Pancreas (tissue), 10 donors: ENCODE results near the gene DMKN. TPM values are rescaled to one million over a fixed set of nuclear protein-coding genes. Genes with fewer than 3 reads are reported as not detected.

Source experiments
- ATAC-seq, 4 donors: fragments of 200-7000 bp; cut with Tn5 transposase; one replicate each; pipeline versions ENCODE4 v1.8.0 to v1.9.1; 2020; ENCODE audit warnings: mild to moderate bottlenecking in 4 of 4, moderate library complexity in 4 of 4
- DNase-seq, 6 donors: peaks; one replicate each; pipeline ENCODE4 v3.0.0-alpha.2; 2020
- FAIRE-seq: peaks from 2 replicates; lab custom pipeline; 2012; peaks lifted over from hg19 to GRCh38; lab: Jason Lieb, UNC
- H3K27ac ChIP-seq, 4 donors: fragments of 200-600 bp; sonication (generic); 1 replicate in 3 of 4; 2 replicates in 1 of 4; pipeline versions ENCODE4 v1.5.0 to v1.8.0; 2020
- H3K27me3 ChIP-seq, 4 donors: fragments of 200-600 bp; one replicate each; pipeline ENCODE4 v1.8.0; 2021
- H3K36me3 ChIP-seq, 3 donors: fragments of 200-600 bp; sonication (generic) in 1 of 3; one replicate each; pipeline versions ENCODE4 v1.5.0 to v1.8.0; 2020 to 2021
- H3K4me1 ChIP-seq, 3 donors: fragments of 200-600 bp; one replicate each; pipeline ENCODE4 v1.8.0; 2021
- H3K4me3 ChIP-seq, 4 donors: fragments of 200-600 bp; sonication (generic) in 2 of 4; one replicate each; pipeline versions ENCODE4 v1.5.0 to v1.8.0; 2020 to 2021
- H3K9me3 ChIP-seq, 4 donors: fragments of 200-600 bp; one replicate each; pipeline ENCODE4 v1.8.0; 2021
- CTCF ChIP-seq, 4 donors: fragments of 200-600 bp; sonication (generic) in 3 of 4; IDR thresholded peaks; one replicate each; pipeline versions ENCODE4 v1.5.0 to v1.8.0; 2021; ENCODE audit warnings: antibody characterized with exemption in 4 of 4
- WGBS, 2 donors: extraction: QIAGEN DNeasy Blood & Tissue Kit; methylation state at CpG; one replicate each; pipeline ENCODE4 v1.1.7; 2013; 5-methylcytosine and 5-hydroxymethylcytosine counted together
- intact Hi-C, 3 donors: fragments of 100-400 bp; cut with DNase I; formaldehyde crosslinking; loops; one replicate each; pipeline versions ENCODE4 v1.11.1 to v1.14.2; 2022
- polyA plus RNA-seq, 2 donors: library from polyadenylated mRNA; stranded (reverse); fragments of 200-250 nt; gene quantifications; one replicate each; pipeline ENCODE4 v1.2.3, GENCODE V29; 2013
- total RNA-seq, 6 donors: library from RNA; stranded (reverse); fragmentation: NEBNext Ultra II Directional in 4 of 6; extraction: Animal tissue kit (Norgen Biotek cat#: 25700) in 4 of 6; gene quantifications; one replicate each; pipeline versions ENCODE4 v1.2.1 to v1.2.4, GENCODE V29; 2021 to 2023
- donor health status: healthy with polysubstance abuse.
- donor health status: DM: no; HTN: no; CAD: no; lungs with moderate emphysema.
- donor health status: DM: no; HTN: no; CAD: no.
- donor health status: control.
- donor health status: control.
- donor health status: Bipolar disorder and iron deficiency.
- donor health status: DM: yes; HTN: yes; CAD: no.
- donor health status: DM: no; HTN: no; CAD: no.
- donor health status: DM: no; HTN: no; CAD: no.
- donor health status: DM: yes; HTN: yes; CAD: no.

DMKN gene
- total and polyA plus RNA-seq, 8 donors = 48.5 to 197 (median 62.4) TPM

GRCh38 chr19:35524181-35524837, 10.9 kb upstream of the DMKN start:
- FAIRE-seq (no peak), DNase-seq (no peak), ATAC-seq (no peak)
- no peaks in the 10 kb centered on the region for H3K9me3 ChIP-seq
- TF ChIP-seq CTCF (IDR thresholded peaks at IDR 0.05) = no peak
- 35 to 36% methylated on average over 11 of the region's 11 CpGs for WGBS, 2 donors
- no peak overlapping the region for H3K27ac ChIP-seq
- no peak overlapping the region for H3K4me3 ChIP-seq
- no peaks in the 10 kb centered on the region for H3K27me3 ChIP-seq
- H3K36me3 ChIP-seq = no peaks in the 10 kb centered on the region
- no peaks in the 10 kb centered on the region for H3K4me1 ChIP-seq
- intact Hi-C loops = no loop called here

DNA sequence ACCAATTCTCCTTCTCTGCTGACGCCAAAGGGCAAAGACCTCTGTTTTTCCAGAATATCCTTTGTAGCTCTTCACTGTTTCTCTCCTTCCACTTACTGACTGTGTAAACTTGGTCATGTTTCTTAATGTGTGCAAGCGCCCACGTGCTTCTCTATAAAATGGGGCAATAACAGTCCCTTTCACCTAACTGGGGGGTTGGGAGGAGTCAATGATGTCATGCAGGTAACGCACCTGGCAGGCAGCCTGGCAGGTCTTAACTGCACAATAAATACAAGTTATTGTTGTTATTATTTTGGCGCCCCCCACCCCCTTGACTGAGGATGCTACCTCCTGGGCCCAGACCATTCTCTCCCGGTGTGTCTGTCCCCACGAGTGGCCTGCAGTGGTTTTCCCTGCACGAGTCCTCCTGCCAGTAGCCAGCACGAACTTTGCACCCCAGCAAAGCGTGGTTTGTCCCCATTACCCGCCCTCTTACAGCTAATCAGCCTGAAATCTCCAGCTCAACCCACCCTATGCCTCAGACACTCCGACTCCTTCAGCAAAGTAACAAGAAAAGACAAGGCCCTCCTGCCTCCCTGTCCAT, 9.4 kb upstream of the DMKN start:
- Histone ChIP-seq H3K4me1 (no peaks in the 10 kb centered on the region), H3K27me3 (no peaks in the 10 kb centered on the region), H3K4me3 (no peak overlapping the region), H3K36me3 (no peaks in the 10 kb centered on the region), H3K9me3 (no peaks in the 10 kb centered on the region), H3K27ac (no peak overlapping the region)
- 72 to 76% methylated on average over 12 of the region's 12 CpGs for WGBS, 2 donors
- intact Hi-C loops = no loop called here
- no peak for FAIRE-seq
- TF ChIP-seq CTCF (IDR thresholded peaks at IDR 0.05) = no peak
- no peak for ATAC-seq
- no peak for DNase-seq

DNA sequence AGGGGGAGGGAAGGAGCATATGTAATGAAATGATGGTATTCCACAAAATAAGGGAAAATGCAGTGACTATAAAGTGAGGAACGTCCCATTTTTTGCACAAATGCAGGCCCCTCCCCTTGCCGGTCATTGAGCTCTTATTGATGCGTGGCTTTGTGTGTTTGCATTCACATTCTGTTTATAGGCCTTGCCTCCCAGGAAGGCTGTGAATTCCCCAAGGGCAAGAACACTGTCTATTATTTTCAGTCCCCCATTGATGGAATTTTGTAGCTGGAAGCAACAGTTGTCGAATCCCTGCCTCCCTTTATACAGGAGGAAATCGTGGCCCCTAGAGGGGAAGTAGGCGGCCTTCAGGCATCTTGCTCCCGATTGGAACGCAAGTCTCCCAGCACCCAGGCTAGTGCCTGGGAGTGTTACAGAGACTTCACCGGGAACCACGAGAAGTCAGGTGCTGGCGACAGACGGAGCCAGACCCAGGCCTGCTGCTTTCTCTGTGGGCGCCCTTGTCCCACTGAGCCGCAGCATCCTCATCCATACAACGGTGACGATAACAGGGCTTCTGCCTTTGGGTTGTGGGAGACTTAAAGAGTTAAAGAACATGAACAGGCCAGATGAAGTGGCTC, 7.8 kb upstream of the DMKN start:
- intact Hi-C loops = no loop called here
- 66 to 70% methylated on average over 16 of the region's 16 CpGs for WGBS, 2 donors
- H3K4me1 ChIP-seq = no peaks in the 10 kb centered on the region
- no peaks in the 10 kb centered on the region for H3K27me3 ChIP-seq
- H3K27ac ChIP-seq = no peak overlapping the region
- H3K9me3 ChIP-seq = no peaks in the 10 kb centered on the region
- ATAC-seq (no peak), DNase-seq (no peak), FAIRE-seq (no peak)
- H3K4me3 ChIP-seq = no peak overlapping the region
- TF ChIP-seq CTCF (IDR thresholded peaks at IDR 0.05) = no peak
- no peaks in the 10 kb centered on the region for H3K36me3 ChIP-seq

DNA sequence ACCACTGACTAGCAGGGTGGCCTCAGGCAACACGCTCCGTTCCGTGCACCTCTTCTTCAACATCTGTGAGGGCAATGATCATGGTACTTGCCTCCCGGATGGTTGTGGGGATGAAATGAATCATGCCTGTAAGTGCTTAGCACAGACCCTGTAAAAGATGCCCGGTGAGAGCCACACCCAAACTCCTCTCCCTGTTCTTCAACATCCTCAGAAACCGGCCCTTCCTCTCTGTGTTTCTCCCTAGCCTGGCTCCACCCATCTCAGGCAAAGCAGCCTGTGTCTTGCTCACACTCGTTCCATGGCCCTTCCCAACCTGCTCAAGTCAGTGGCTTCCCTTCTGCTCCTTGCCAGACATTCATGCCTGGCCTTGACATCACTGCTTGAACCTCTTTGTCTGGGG, 5.8 kb upstream of the DMKN start:
- Histone ChIP-seq H3K9me3 (no peaks in the 10 kb centered on the region), H3K27me3 (no peaks in the 10 kb centered on the region), H3K27ac (no peak overlapping the region), H3K4me3 (no peak overlapping the region), H3K36me3 (no peaks in the 10 kb centered on the region), H3K4me1 (no peaks in the 10 kb centered on the region)
- FAIRE-seq (no peak), DNase-seq (no peak), ATAC-seq (no peak)
- no peak for TF ChIP-seq CTCF (IDR thresholded peaks at IDR 0.05)
- intact Hi-C loops = no loop called here
- WGBS, 2 donors = 54 to 57% methylated on average over 7 of the region's 7 CpGs

DNA sequence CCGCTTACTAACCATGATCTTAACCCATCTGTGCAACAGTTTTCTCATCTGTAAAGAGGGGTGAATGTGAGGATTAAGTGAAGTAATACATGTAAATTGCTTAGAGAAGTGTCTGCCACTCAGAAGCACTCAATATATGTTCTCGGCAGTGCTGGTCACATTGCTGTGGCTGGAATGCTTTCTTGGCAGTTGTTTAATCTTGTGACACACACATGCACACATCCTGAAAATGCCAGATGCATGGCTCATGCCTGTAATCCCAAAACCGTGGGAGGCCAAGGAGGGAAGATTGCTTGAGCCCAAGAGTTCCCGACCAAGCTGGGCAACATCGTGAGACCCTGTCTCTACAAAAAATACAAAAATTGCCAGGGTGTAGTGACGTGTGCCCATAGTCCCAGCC, 4.9 kb upstream of the DMKN start:
- no peak overlapping the region for H3K27ac ChIP-seq
- DNase-seq (no peak), ATAC-seq (no peak), FAIRE-seq (no peak)
- no peaks in the 10 kb centered on the region for H3K36me3 ChIP-seq
- intact Hi-C loops = no loop called here
- H3K4me1 ChIP-seq = no peaks in the 10 kb centered on the region
- no peaks in the 10 kb centered on the region for H3K9me3 ChIP-seq
- H3K27me3 ChIP-seq = no peaks in the 10 kb centered on the region
- WGBS, 2 donors = 61 to 62% methylated on average over 6 of the region's 6 CpGs
- no peak for TF ChIP-seq CTCF (IDR thresholded peaks at IDR 0.05)
- H3K4me3 ChIP-seq = no peak overlapping the region
